PC-9 (cell line): ENCODE results near the gene CCDC60. TPM values are rescaled to one million over a fixed set of nuclear protein-coding genes. Genes with fewer than 3 reads are reported as not detected.

Experiments
- BruUV-seq: library from RNA; stranded (reverse); fragments of 400-500 nt; replicated peaks from 2 replicates; lab custom pipeline; 2021; lab: Mats Ljungman, UMichigan
- CTCF ChIA-PET: fragments of 300-600 bp; sonication (Branson Sonifier 250); formaldehyde crosslinking; loops from one replicate; lab custom pipeline; 2022; ENCODE audit warnings: antibody characterized with exemption; lab: Charles Lee
- POLR2A ChIA-PET: fragments of 300-600 bp; sonication (Branson Sonifier 250); formaldehyde crosslinking; loops from one replicate; lab custom pipeline; 2022; ENCODE audit warnings: antibody characterized with exemption; ENCODE audit not compliant: unreplicated experiment; lab: Charles Lee
- DNase-seq, 2 experiments: peaks; one replicate each; pipeline versions ENCODE4 v3.0.0 to v3.0.0-alpha.2; 2015 to 2022; ENCODE audit warnings: mixed read lengths in 1 of 2
- H2AFZ ChIP-seq: fragments of 200-600 bp; sonication (generic); 2 replicates; pipeline ENCODE4 v1.8.1; 2017; ENCODE audit warnings: antibody characterized with exemption
- H3F3A ChIP-seq: fragments of 200-600 bp; sonication (generic); 2 replicates; pipeline ENCODE4 v1.8.1; 2017; ENCODE audit warnings: antibody characterized with exemption, mild to moderate bottlenecking, low read depth; ENCODE audit not compliant: insufficient read depth
- H3K27ac ChIP-seq: fragments of 200-600 bp; sonication (generic); 2 replicates; pipeline ENCODE4 v1.6.1; 2016; ENCODE audit warnings: mixed run types
- H3K27me3 ChIP-seq: fragments of 200-600 bp; sonication (generic); 2 replicates; pipeline ENCODE4 v1.6.1; 2016; ENCODE audit warnings: low read depth, mixed run types; ENCODE audit not compliant: insufficient read depth
- H3K36me3 ChIP-seq: fragments of 200-600 bp; sonication (generic); 2 replicates; pipeline ENCODE4 v1.6.1; 2016; ENCODE audit warnings: low read depth, mixed run types
- H3K4me1 ChIP-seq: fragments of 200-600 bp; sonication (generic); replicated peaks from 2 replicates; pipeline ENCODE4 v1.6.1; 2016; ENCODE audit warnings: mixed run types; ENCODE audit not compliant: insufficient read depth
- H3K4me2 ChIP-seq: fragments of 200-600 bp; sonication (generic); 2 replicates; pipeline ENCODE4 v1.6.1; 2017; ENCODE audit warnings: mixed run types
- H3K4me3 ChIP-seq: fragments of 200-600 bp; sonication (generic); 2 replicates; pipeline ENCODE4 v1.6.1; 2016; ENCODE audit warnings: mixed run types
- H3K79me2 ChIP-seq: fragments of 200-600 bp; sonication (generic); 2 replicates; pipeline ENCODE4 v1.6.1; 2017; ENCODE audit warnings: low read depth, mixed run types
- H3K9me2 ChIP-seq: fragments of 200-600 bp; sonication (generic); 2 replicates; pipeline ENCODE4 v1.8.1; 2017; ENCODE audit warnings: mild to moderate bottlenecking; ENCODE audit not compliant: insufficient read depth
- H3K9me3 ChIP-seq: fragments of 200-600 bp; sonication (generic); 2 replicates; pipeline ENCODE4 v1.8.1; 2016; ENCODE audit warnings: low read depth; ENCODE audit not compliant: insufficient read depth
- H4K20me1 ChIP-seq: fragments of 200-600 bp; sonication (generic); 2 replicates; pipeline ENCODE4 v1.8.1; 2017; ENCODE audit not compliant: insufficient read depth
- CTCF ChIP-seq: fragments of 200-600 bp; sonication (generic); conservative IDR thresholded peaks from 2 replicates; pipeline ENCODE4 v1.6.1; 2017; ENCODE audit warnings: mixed run types, antibody characterized with exemption, mild to moderate bottlenecking, moderate library complexity
- EZH2 ChIP-seq: fragments of 200-600 bp; sonication (generic); IDR thresholded peaks from 2 replicates; pipeline ENCODE4 v1.8.0; 2017; ENCODE audit warnings: antibody characterized with exemption, low read depth
- intact Hi-C: fragments of 100-400 bp; cut with micrococcal nuclease; formaldehyde crosslinking; loops from one replicate; pipeline ENCODE4 v1.10.0; 2022; ENCODE audit not compliant: unreplicated experiment
- total RNA-seq: library from RNA; stranded (reverse); gene quantifications from 2 replicates; pipeline ENCODE4 v1.2.3, GENCODE V29; 2021

CCDC60 gene
- total RNA-seq, 1 experiment from 2014 or later = not detected

DNA sequence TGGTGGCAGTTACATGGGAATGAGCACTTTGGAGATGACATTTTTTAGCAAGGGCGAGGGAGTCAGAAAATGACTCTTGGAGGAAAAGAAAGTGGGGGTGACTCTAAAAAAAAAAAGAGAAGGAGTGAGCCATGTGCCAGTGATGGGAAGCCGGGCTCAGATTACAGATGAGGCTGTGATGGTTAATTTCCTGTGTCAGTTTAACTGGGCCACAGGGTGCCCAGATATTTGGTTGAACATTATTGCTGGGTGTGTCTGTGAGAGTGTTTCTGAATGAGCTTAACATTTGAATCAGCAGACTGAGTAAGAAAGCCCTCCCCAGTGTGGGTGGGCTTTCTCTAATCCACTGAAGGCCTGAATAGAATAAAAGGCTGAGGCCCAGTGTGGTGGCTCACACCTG, 26.8 kb upstream of the CCDC60 start:
- Histone ChIP-seq H2AFZ (no peak overlapping the region), H3K27me3 (peaks cover 32% of the 10 kb centered on the region; the same call in 1 of the 2 replicates), H3K4me2 (no peak overlapping the region), H3K27ac (no peak overlapping the region), H3K36me3 (no peaks in the 10 kb centered on the region), H3K4me3 (no peak overlapping the region), H3K4me1 (no peaks in the 10 kb centered on the region), H3F3A (no peaks in the 10 kb centered on the region), H3K9me2 (no peaks in the 10 kb centered on the region), H3K9me3 (no peaks in the 10 kb centered on the region), H4K20me1 (no peaks in the 10 kb centered on the region), H3K79me2 (no peaks in the 10 kb centered on the region)
- BruUV-seq = no TSS peak
- TF ChIP-seq CTCF = no peak
- no peak for TF ChIP-seq EZH2
- intact Hi-C loops = no loop called here
- POLR2A ChIA-PET = no interaction called here
- no peak for DNase-seq
- CTCF ChIA-PET = no interaction called here

GRCh38 chr12:119308708-119309456, 25.6 kb upstream of the CCDC60 start:
- TF ChIP-seq CTCF = no peak
- no peak for TF ChIP-seq EZH2
- Histone ChIP-seq H3K4me1 (no peaks in the 10 kb centered on the region), H4K20me1 (no peaks in the 10 kb centered on the region), H3K36me3 (no peaks in the 10 kb centered on the region), H3K4me2 (no peak overlapping the region), H3K27ac (no peak overlapping the region), H2AFZ (no peak overlapping the region), H3K9me3 (no peaks in the 10 kb centered on the region), H3F3A (no peaks in the 10 kb centered on the region), H3K79me2 (no peaks in the 10 kb centered on the region), H3K27me3 (peaks cover 28% of the 10 kb centered on the region; the same call in 1 of the 2 replicates), H3K9me2 (no peaks in the 10 kb centered on the region), H3K4me3 (no peak overlapping the region)
- no peak for DNase-seq
- no TSS peak for BruUV-seq
- intact Hi-C loops = no loop called here
- ChIA-PET CTCF (interaction anchor here (0.5 kb wide), 1 partner anchor 8 kb away, joined by 8 read pairs; no protein-coding TSS in a partner anchor), POLR2A (no interaction called here)

- no peak overlapping the region for H3K4me2 ChIP-seq
- intact Hi-C loops = no loop called here
Observed at GRCh38 chr12:119311878-119312277, 22.7 kb upstream of the CCDC60 start.

More at GRCh38 chr12:119311878-119312277, 22.7 kb upstream of the CCDC60 start:
- Histone ChIP-seq H3K9me2 (no peaks in the 10 kb centered on the region), H4K20me1 (no peaks in the 10 kb centered on the region), H3K79me2 (no peaks in the 10 kb centered on the region), H3K36me3 (no peaks in the 10 kb centered on the region), H3K4me3 (no peak overlapping the region), H3K4me1 (no peaks in the 10 kb centered on the region), H2AFZ (no peak overlapping the region), H3K9me3 (no peaks in the 10 kb centered on the region), H3K27me3 (peaks cover 37% of the 10 kb centered on the region), H3F3A (no peaks in the 10 kb centered on the region), H3K27ac (no peak overlapping the region)
- ChIA-PET POLR2A (no interaction called here), CTCF (no interaction called here)
- BruUV-seq = no TSS peak
- DNase-seq = no peak
- TF ChIP-seq CTCF = no peak
- TF ChIP-seq EZH2 = no peak
